Heart left ventricle (tissue), 16 donors: Measurements from ENCODE around the gene MAP3K9. TPM values are rescaled to one million over a fixed set of nuclear protein-coding genes. Genes with fewer than 3 reads are reported as not detected.

Experiments used
- ATAC-seq, 4 donors: fragments of 200-7000 bp; cut with Tn5 transposase; one replicate each; pipeline ENCODE4 v1.9.1; 2020 to 2022; ENCODE audit warnings: moderate library complexity in 4 of 4, mild to moderate bottlenecking in 3 of 4, moderate number of reproducible peaks in 1 of 4
- DNase-seq, 5 donors: peaks; one replicate each; pipeline ENCODE4 v3.0.0-alpha.2; 2020
- H3K27ac ChIP-seq, 12 donors: fragments of 200-600 bp; sonication (generic) in 4 of 12; one replicate each; pipeline versions ENCODE4 v1.5.0 to v1.8.0; 2016 to 2022; ENCODE audit warnings: mild to moderate bottlenecking in 2 of 12
- H3K27me3 ChIP-seq, 9 donors: fragments of 200-600 bp; sonication (generic) in 2 of 9; one replicate each; pipeline versions ENCODE4 v1.5.1 to v1.8.0; 2016 to 2022; ENCODE audit warnings: mild to moderate bottlenecking in 3 of 9
- H3K36me3 ChIP-seq, 9 donors: fragments of 200-600 bp; sonication (generic) in 2 of 9; one replicate each; pipeline versions ENCODE4 v1.5.0 to v1.8.0; 2018 to 2022; ENCODE audit warnings: mild to moderate bottlenecking in 2 of 9
- H3K4me1 ChIP-seq, 12 donors: fragments of 200-600 bp; sonication (generic) in 4 of 12; one replicate each; pipeline versions ENCODE4 v1.5.0 to v1.8.0; 2016 to 2022; ENCODE audit warnings: mild to moderate bottlenecking in 3 of 12
- H3K4me3 ChIP-seq, 12 donors: fragments of 200-600 bp; sonication (generic) in 4 of 12; one replicate each; pipeline versions ENCODE4 v1.5.0 to v1.8.0; 2017 to 2022; ENCODE audit warnings: mild to moderate bottlenecking in 9 of 12, moderate library complexity in 4 of 12
- H3K9me3 ChIP-seq, 12 donors: fragments of 200-600 bp; sonication (generic) in 4 of 12; one replicate each; pipeline versions ENCODE4 v1.5.0 to v1.8.0; 2016 to 2022; ENCODE audit warnings: mild to moderate bottlenecking in 1 of 12
- POLR2A ChIP-seq, 2 donors: fragments of 450-650 bp; IDR thresholded peaks; one replicate each; pipeline ENCODE4 v1.6.1; 2017; ENCODE audit warnings: antibody characterized with exemption in 2 of 2, mild to moderate bottlenecking in 2 of 2, moderate library complexity in 2 of 2
- WGBS, 4 donors: extraction: QIAGEN DNeasy Blood & Tissue Kit in 2 of 4; methylation state at CpG; one replicate each; pipeline versions ENCODE4 v1.1.5 to v1.1.7; 2013 to 2018; 5-methylcytosine and 5-hydroxymethylcytosine counted together
- intact Hi-C, 10 donors: fragments of 100-400 bp; cut with DNase I; formaldehyde crosslinking; loops; one replicate each; pipeline versions ENCODE4 v1.11.1 to v1.14.2; 2022
- polyA plus RNA-seq, 2 donors: library from polyadenylated mRNA; stranded (reverse); fragments of 200-250 nt; gene quantifications; one replicate each; pipeline ENCODE4 v1.2.3, GENCODE V29; 2013
- total RNA-seq, 9 donors: library from RNA; depleted of rRNA in 2 of 9; stranded (reverse); fragments of >200 nt in 2 of 9; fragmentation: NEBNext Ultra II Directional in 3 of 9; extraction: Animal tissue kit (Norgen Biotek cat#: 25700) in 3 of 9; gene quantifications; one replicate each; pipeline versions ENCODE4 v1.1.0 to v1.2.4, GENCODE V29; 2016 to 2023
- TF ChIP-seq, protein P1 (sequence below), 12 donors: fragments of 200-600 bp; sonication (generic) in 4 of 12; IDR thresholded peaks; one replicate each; pipeline versions ENCODE4 v1.5.0 to v1.8.0; 2018 to 2022; ENCODE audit warnings: antibody characterized with exemption in 12 of 12, mild to moderate bottlenecking in 5 of 12
- donor health status: ischemic (EF 13 %, LVEDD 7.1; RV severe dilation, severe dysfunction).
- donor health status: healthy with polysubstance abuse.
- donor health status: DM: no; HTN: yes; CAD: no.
- donor health status: DM: no; HTN: no; CAD: no.
- donor health status: ischemic (EF 25% LVEDD 6.9; RV normal size, moderate dysfunction).
- donor health status: ischemic (EF 25% LVEDD 5.7; RV mildly dilated, moderate dysfunction).
- donor health status: healthy.
- donor health status: DM: yes; HTN: yes; CAD: no.
- donor health status: ischemic (EF 35%, LVEDD 5.7; RV mildly dilated, moderate dysfunction).
- donor health status: nonischemic (EF 11% LVEDD 7.7; RV severe dilation, severe dysfunction).
- donor health status: DM: yes; HTN: yes; CAD: no.
- donor health status: PGD.
- donor health status: ischemic (EF 29% LVEDD 5.4; RV normal size, mild dysfunction).
- donor health status: nonischemic (EF 23%, LVEDD 6.1; RV moderate dilation, normal function).

MAP3K9 gene
- total and polyA plus RNA-seq, 11 donors: 0.91 to 3.8 (median 1.7) TPM

DNA sequence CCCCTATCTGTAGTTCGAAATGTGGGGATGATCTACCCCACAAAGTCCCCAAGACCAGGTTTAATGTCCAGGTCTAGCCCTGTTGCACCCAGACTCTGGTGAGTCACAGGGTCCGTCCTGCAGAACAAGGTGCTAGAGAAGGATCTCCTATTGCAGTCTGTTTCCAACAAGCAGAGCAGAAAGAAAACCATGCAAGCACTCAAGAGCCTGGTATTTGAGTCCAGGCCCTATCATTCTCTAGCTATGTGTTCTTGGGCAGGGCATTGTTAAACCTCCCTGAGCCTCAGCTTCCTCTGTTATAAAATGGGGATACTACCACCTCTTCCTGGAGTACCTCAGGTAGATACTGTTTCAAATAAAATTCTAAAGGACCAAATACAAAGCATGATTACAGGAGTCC is 24.4 kb downstream of the MAP3K9 start:
- Histone ChIP-seq H3K9me3 (no peaks in the 10 kb centered on the region), H3K4me1 (peaks cover 0 to 6% (median 0%) of the 10 kb centered on the region in 12 donors), H3K27me3 (peaks cover 0 to 4% (median 0%) of the 10 kb centered on the region in 9 donors), H3K36me3 (no peaks in the 10 kb centered on the region), H3K4me3 (no peak overlapping the region), H3K27ac (no peak overlapping the region)
- ATAC-seq (no peak), DNase-seq (no peak)
- 80 to 92% (median 87%) methylated on average over 2 of the region's 2 CpGs for WGBS, 4 donors
- TF ChIP-seq POLR2A (IDR thresholded peaks at IDR 0.05): no peak
- TF ChIP-seq, protein P1, sequence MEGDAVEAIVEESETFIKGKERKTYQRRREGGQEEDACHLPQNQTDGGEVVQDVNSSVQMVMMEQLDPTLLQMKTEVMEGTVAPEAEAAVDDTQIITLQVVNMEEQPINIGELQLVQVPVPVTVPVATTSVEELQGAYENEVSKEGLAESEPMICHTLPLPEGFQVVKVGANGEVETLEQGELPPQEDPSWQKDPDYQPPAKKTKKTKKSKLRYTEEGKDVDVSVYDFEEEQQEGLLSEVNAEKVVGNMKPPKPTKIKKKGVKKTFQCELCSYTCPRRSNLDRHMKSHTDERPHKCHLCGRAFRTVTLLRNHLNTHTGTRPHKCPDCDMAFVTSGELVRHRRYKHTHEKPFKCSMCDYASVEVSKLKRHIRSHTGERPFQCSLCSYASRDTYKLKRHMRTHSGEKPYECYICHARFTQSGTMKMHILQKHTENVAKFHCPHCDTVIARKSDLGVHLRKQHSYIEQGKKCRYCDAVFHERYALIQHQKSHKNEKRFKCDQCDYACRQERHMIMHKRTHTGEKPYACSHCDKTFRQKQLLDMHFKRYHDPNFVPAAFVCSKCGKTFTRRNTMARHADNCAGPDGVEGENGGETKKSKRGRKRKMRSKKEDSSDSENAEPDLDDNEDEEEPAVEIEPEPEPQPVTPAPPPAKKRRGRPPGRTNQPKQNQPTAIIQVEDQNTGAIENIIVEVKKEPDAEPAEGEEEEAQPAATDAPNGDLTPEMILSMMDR (IDR thresholded peaks at IDR 0.05): no peak
- intact Hi-C loops: no loop called here

DNA sequence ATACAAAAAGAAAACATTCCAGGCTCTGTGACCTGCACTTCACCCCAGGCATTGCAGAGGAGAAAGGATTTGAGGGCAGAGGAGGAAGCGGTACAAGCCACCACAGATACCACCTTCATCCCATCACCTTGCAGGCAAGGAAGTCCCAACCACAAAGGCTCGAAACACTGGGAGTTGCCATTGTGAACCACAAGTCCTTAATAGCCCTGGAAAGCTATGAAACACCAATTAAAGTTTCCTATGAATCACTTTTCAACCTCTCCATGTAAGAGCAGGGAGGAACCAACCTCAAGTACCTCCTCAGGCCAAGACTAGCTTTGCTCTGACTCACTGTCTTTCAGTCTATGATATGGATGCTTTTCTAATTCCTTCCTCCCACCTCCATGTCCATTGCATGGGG is 27.0 kb downstream of the MAP3K9 start:
- ATAC-seq (no peak), DNase-seq (no peak)
- 86 to 93% (median 90%) methylated on average over 2 of the region's 2 CpGs for WGBS, 4 donors
- H3K4me1 ChIP-seq: peaks cover 0 to 18% (median 0%) of the 10 kb centered on the region in 12 donors
- no peak overlapping the region for H3K4me3 ChIP-seq
- H3K27ac ChIP-seq: no peak overlapping the region
- H3K36me3 ChIP-seq: no peaks in the 10 kb centered on the region
- H3K9me3 ChIP-seq: no peaks in the 10 kb centered on the region
- TF ChIP-seq, protein P1 (IDR thresholded peaks at IDR 0.05): no peak
- TF ChIP-seq POLR2A (IDR thresholded peaks at IDR 0.05): no peak
- H3K27me3 ChIP-seq: no peaks in the 10 kb centered on the region
- intact Hi-C loops: no loop called here

DNA sequence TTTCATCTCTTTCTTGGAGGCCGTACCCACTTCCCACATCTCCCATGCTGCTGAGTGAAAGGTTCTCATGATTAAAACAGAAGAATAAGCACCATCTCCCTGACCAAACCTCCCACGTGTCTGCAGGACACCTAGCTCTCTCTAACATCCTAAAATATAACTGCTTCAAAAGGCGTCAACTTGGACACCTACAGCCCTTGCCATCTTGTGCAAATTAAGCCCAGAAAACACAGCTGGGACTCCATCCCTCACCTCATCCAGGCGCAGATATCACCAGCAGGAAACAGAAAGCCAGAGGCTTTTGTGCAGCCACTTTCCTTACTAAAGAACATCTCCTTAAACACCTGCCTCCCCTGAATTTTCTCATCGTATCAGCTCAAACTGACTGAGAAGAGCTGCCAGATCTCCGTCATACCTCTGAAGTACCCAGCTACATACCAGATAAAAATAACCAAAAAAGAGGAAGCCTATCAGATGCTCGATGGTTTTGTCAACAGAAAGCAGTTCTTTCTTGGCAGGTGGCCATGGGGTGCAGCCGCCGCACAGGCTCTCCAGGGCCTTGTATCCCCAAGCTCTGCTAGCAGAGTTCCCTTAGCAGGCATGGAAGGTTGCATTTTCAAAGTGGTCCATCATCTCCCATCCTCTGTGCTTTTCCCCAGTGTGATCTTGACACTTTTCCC is 28.8 kb downstream of the MAP3K9 start:
- Histone ChIP-seq H3K27me3 (no peaks in the 10 kb centered on the region), H3K36me3 (no peaks in the 10 kb centered on the region), H3K9me3 (no peaks in the 10 kb centered on the region), H3K4me3 (no peak overlapping the region), H3K4me1 (peaks cover 0 to 18% (median 0%) of the 10 kb centered on the region in 12 donors), H3K27ac (peak overlapping the region in 1 of 12 donors; percentile 7)
- no peak for TF ChIP-seq POLR2A (IDR thresholded peaks at IDR 0.05)
- TF ChIP-seq, protein P1 (IDR thresholded peaks at IDR 0.05): no peak
- intact Hi-C loops: no loop called here
- DNase-seq: peak in 3 of 5 donors; percentile 20 to 35 (median 28)
- ATAC-seq: no peak
- 46 to 57% (median 50%) methylated on average over 9 of the region's 9 CpGs for WGBS, 4 donors

DNA sequence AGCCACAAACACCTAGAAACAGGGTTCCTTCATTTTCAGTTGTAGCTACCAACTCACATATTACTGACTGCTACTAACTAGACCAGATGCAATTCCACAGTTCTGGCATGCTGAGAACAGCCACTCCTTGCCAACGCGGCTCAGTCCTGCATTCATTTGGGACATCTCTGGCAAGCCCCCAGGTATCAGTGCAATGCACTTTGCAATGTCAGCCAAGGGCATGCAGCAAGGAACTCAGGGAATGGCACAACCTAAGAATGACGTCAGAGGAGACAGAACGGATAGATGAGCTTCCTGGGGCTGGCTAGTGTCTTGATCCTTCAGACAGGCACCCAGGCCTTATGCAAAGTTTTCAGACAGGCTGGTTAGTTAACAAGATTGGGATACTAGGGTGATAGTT is 29.6 kb downstream of the MAP3K9 start:
- peak overlapping the region in 1 of 12 donors; percentile 7 for H3K27ac ChIP-seq
- peaks cover 0 to 18% (median 0%) of the 10 kb centered on the region in 12 donors for H3K4me1 ChIP-seq
- H3K27me3 ChIP-seq: no peaks in the 10 kb centered on the region
- DNase-seq (peak in 4 of 5 donors; percentile 29 to 77 (median 64)), ATAC-seq (peak; percentile 84 to 91 (median 88))
- no peaks in the 10 kb centered on the region for H3K36me3 ChIP-seq
- intact Hi-C loops: no loop called here
- H3K9me3 ChIP-seq: no peaks in the 10 kb centered on the region
- WGBS, 4 donors: 36 to 51% (median 43%) methylated on average over 4 of the region's 4 CpGs
- H3K4me3 ChIP-seq: no peak overlapping the region
- TF ChIP-seq POLR2A (IDR thresholded peaks at IDR 0.05): no peak
- TF ChIP-seq, protein P1 (IDR thresholded peaks at IDR 0.05): no peak
